HG02870 (cell line): Measurements from ENCODE around the gene UBASH3A.

Source experiments
- ATAC-seq: cut with Tn5 transposase; IDR thresholded peaks from one replicate; pipeline ENCODE4 v1.9.1; 2021; ENCODE audit warnings: mild to moderate bottlenecking, moderate library complexity; ENCODE audit not compliant: unreplicated experiment

UBASH3A gene

DNA sequence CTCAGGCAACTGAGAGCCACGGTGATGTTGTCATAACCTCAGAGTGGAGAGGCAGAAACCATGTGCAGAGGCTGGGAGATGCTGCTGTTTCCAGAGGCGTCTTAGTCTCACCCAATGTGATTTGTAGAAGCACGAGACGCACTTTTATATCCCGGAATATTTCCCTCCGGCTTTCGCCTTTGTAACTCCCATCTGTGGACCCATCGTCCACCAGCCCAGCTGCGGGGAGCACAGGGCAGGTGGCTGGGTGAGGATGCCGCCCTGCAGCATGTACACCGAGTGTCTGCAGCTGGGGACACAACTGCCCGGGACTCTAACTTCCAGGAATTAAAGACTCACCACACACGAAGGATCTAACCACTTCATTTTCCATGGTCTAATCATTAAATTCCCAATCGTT lies 43.5 kb downstream of the UBASH3A start:
- ATAC-seq = no peak

- ATAC-seq = no peak
Measured at GRCh38 chr21:42447732-42448131, 44.0 kb downstream of the UBASH3A start.

DNA sequence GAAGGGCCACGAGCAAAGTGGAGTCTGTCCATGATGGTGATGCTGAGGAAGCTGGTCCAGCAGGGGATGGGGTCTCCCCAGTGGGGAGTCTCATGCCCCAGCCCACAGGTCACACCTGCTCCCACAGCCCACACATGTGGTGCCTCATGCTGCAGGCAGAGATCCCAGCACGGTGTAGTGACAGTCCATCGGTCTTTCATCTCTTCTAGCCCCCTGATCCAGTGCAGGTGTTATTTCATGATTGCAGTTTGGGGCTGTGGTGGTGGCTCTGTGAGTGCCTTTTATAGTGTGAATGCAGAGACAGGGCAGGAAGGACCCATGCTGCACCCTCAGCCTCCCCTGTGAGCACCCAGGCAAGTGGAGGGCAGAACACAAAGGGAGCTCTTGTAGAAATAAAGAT lies 45.0 kb downstream of the UBASH3A start:
- ATAC-seq = no peak

GRCh38 chr21:42451941-42452340 lies 48.2 kb downstream of the UBASH3A start:
- no peak for ATAC-seq

DNA sequence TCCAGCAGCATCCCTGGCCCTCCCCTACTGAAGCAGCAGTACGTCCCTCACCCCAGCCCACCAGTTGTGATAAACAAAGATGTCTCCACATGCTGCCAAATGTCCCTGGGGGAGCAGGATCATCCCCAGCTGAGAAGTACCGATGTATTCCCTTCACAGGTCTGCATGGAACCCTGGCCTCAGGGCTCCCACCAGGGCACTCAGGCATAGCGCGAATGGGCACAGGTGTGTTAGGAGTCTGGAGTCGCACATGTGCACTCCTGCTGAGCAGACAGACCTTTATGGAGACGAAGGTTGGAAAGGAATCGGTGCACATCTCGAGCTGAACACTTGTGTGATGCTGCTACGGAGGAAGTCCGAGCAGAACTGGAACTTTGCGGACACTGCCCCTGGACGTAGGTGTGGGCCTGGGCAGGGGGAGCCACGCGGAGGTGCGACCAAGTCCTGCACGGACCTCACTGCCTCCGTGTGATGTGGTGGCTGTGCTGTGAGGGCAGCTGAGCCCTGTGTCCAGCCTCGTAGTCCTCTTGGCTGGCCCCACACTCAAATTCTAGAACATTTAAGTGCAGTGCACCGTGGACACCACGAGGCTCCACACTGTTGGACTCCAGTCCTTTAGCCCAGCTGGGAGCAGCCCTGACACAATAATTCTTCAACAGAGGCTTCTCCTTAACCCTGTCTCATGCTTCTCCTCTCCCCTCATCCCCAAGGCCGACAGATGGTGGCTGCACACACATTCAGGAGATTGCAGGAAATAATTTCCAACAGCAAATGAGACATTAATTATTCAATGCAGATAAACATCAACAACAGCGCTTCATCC lies 48.9 kb downstream of the UBASH3A start:
- no peak for ATAC-seq

GRCh38 chr21:42453224-42453985 lies 49.7 kb downstream of the UBASH3A start:
- ATAC-seq = no peak

- no peak for ATAC-seq
Measured at GRCh38 chr21:42453986-42454570, 50.4 kb downstream of the UBASH3A start.

DNA sequence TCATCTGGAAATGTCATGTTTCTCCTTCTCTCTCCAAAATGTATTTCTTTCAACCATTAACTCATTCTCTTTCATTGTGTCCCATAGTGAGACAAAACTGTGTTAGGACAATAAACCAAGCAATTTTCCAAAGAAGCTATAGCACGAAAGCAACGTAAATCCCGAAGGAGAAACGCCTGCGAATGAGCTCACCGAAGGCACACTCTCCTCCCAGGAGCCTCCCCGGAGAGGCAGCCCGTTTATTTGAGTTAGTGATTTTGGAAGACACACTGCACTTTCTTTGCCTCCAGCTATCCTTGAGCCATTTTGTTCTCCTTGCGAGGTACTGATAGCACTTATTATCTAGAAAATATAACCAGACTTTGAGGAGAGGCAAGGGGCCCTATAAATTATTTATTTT lies 51.1 kb downstream of the UBASH3A start:
- no peak for ATAC-seq

DNA sequence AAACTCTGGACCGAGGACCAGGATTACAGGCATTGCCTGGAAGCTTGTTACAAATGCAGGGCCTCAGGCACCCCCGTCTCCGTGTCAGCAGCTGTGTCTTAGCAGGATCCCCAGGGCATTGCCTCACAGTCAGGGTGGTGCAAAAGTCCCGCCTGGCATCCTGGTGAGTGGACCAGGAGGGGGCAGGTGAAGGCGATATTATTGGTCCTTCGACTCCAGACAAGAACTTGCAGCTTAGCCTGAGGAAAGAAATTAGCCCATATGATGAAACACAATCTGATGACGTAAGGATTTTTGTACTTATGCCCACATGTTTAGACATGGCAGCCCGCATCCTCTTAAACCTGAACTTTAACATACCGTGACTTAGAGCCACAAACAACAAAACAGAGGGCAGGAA lies 51.5 kb downstream of the UBASH3A start:
- no peak for ATAC-seq

- no peak for ATAC-seq
Measured at GRCh38 chr21:42455754-42456440, 52.2 kb downstream of the UBASH3A start.

DNA sequence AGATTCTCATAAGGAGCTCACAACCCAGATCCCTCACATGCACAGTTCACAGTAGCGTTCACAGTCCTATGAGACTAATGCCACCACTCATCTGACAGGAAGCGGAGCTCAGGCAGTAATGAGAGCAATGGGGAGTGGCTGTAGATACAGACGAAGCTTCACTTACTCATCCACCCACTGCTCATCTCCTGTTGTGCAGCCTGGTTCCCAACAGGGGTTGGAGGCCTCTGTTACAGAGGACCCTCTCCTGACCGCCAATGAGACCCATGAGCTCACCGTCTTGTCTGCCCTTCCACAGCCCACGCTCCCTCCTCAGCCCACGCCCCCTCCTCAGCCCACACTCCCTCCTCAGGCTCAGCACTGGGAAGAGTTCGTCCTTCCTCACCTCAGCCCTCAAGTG lies 52.8 kb downstream of the UBASH3A start:
- no peak for ATAC-seq

GRCh38 chr21:42459082-42459460 lies 55.4 kb downstream of the UBASH3A start:
- no peak for ATAC-seq

- no peak for ATAC-seq
Measured at GRCh38 chr21:42459546-42460215, 56.0 kb downstream of the UBASH3A start.

DNA sequence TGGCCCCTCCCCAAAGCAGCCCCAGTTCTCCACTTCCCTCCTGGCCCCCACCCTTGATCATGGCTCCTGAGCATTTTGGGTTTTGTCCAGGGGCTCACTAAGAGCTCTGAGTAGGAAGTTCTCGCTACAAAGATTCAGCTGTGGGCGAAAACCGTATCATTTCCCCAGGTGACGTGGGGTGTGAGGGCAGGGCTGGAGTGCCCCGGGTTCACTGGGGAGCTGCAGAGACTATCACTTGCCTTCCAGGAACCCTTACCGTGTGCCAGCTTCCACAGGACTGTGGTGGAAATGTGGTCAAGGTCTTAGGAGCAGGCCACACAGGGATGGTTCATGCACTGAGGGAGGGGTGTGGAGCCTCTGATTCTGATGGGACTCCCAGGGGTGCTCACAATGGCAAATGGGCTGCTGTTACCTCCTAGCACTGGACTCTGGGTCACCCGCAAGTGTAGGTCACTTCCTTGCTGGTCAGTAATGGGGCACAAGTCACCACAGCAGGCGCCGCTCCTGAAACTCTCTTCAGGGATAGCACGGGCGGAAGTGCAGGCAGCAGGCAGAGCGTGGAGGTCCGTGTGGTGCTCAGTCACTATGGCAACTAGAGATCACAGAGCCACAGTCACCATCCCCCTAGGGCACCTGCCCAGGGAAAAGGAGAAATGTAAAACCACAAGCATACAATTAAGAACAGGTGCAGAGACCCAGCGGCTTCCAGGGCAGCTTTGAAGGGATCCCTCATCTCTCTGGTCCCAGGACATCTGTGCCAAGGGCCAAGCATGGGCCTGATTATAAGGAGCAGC lies 56.9 kb downstream of the UBASH3A start:
- ATAC-seq = no peak

- ATAC-seq = no peak
Measured at GRCh38 chr21:42461185-42461520, 57.5 kb downstream of the UBASH3A start.

- ATAC-seq = no peak
Measured at GRCh38 chr21:42461881-42462877, 58.5 kb downstream of the UBASH3A start.

DNA sequence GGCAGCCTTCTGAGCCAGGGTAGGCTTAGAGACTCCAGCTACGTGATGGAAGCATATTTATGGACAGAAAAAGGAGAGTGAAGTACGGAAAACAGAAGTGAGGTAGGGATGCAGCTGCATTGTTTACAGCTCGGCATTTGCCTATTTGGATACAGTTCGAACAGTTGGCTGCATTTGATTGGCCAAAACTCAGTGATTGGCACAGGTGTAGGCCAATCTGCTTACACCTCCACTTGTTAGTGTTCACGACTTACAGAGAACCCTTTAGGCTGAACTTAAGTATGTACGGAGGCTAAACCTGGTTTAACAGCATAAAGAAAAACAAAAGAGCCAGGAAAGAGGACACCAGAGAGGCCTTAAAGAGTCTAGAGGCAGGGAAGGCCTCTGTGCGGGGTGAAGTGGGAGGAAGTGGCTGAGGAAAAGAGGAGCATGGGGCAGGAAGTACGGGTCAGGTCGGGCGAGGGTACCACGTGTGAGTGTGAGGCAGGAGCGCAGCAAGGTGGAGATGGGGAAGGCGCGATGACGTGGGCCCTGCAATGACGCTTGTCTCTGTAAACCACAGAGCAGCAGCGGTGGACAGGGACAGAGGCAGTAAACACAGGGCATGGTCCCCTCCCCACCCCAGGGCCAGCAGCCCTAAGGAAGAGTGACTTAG lies 60.3 kb downstream of the UBASH3A start:
- ATAC-seq = no peak

DNA sequence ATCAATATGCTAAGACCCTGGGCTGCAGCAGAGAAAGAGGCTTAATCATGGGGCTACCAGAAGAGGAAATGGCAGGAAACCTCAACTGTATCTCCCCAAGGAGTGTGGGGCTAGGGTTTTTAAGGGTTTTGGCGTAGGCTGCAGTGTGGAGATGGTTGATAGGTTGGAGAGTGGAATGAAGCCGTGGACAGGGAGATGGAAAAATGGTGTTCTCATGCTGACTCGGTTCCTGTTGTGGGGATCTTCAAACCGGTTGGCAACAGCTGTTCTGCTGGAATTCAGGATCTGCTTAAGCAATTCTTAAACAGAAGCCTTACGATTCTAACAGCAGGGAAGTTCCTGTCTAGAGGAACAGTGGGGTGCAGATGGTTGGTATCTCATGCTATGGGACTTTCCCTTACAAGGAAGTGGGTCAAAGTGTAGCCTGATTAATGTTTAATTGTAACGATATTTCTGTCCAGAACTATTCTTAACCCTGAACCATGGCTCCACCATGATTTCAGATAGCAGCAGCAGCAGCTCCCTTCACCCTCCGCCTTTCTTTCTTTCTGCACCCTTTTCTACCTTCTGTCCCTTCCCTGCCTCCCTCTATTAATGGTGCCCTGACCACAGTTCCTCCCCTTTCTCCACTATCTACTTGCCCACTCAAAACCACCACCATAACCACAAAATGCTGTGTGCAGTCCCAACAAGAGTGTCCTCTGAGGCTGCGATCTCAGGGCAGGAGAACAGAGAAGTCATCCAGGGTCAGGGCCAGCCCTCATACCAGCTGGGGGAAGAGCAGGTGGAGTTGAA lies 61.5 kb downstream of the UBASH3A start:
- no peak for ATAC-seq
